AML-193 (cell line): ENCODE measurements around the gene INO80C.
"Not testable (repeated sequence)": the region's sequence is repeated elsewhere in the genome, so short reads cannot be mapped to it uniquely, and the experiment has no call there.

Experiments
- DNase-seq, 2 experiments: peaks; one replicate each; lab custom pipeline; 2025; lab: John Stamatoyannopoulos, UW

The INO80C gene

DNA sequence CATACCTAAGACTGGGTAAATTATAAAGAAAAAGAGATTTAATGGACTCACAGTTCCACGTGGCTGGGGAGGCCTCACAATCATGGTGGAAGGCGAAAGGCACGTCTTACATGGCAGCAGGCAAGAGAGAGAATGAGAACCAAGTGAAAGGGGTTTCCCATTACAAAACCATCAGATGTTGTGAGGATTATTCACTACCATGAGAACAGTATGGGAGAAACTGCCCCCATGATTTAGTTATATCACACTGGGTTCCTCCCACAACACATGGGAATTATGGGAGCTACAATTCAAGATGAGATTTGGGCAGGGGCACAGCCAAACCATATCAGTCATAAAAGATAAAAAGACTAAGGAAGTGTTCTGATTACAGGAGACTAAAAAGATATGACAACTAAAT, 8.5 kb downstream of the INO80C start:
- not testable (repeated sequence) for DNase-seq

DNA sequence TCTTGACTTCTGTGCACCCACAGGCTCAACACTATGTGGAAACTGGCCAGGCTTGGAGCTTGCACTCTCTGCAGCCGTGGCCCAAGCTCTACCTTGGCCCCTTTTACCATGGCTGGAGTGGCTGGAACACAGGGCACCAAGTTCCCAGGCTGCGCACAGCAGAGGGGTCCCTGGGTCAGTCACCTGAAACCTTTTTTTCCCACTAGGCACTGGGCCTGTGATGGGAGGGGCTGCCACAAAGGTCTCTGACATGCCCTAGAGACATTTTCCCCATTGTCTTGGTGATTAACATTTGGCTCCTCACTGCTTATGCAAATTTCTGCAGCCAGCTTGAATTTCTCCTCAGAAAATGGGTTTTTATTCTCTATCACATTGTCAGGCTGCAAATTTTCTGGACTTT, 9.4 kb downstream of the INO80C start:
- not testable (repeated sequence) for DNase-seq

GRCh38 chr18:35487525-35487924, 10.2 kb downstream of the INO80C start:
- not testable (repeated sequence) for DNase-seq

DNA sequence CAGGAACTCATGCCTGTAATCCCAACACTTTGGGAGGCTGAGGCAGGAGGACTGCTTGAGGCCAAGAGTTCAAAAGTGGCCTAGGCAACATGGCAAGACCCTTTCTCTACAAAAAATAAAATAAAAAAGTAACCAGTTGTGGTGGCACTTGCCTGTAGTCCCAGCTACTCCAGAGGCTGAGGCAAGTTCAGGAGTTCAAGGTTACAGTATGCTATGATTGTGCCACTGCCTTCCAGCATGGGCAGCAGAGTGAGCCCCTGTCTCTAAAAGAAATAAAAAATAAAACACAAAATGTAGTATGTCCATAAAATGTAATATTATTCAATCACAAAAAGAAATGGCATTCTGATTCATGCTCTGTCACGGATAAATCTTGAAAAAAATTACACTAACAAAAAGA, 11.9 kb downstream of the INO80C start:
- DNase-seq, result no peak

DNA sequence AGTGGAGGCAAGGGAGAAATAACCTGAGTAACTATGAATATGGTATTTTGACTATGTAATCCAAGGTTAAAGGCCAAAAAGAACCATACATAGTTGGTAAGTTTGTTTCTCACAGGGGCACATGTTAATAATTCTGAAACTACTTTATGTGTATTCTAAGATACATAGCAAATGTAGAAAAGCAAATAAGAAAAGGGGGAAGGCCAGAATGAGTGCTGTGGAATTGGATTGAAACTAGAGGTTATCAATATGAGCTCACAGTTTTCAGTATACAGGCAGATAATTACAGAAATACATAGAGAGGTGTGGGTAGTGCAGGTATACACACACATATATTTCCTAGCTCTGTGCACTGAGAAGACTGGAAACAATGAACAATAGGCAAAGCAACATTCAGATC, 13.7 kb downstream of the INO80C start:
- DNase-seq, result no peak

GRCh38 chr18:35481960-35482366, 15.8 kb downstream of the INO80C start:
- no peak for DNase-seq

DNA sequence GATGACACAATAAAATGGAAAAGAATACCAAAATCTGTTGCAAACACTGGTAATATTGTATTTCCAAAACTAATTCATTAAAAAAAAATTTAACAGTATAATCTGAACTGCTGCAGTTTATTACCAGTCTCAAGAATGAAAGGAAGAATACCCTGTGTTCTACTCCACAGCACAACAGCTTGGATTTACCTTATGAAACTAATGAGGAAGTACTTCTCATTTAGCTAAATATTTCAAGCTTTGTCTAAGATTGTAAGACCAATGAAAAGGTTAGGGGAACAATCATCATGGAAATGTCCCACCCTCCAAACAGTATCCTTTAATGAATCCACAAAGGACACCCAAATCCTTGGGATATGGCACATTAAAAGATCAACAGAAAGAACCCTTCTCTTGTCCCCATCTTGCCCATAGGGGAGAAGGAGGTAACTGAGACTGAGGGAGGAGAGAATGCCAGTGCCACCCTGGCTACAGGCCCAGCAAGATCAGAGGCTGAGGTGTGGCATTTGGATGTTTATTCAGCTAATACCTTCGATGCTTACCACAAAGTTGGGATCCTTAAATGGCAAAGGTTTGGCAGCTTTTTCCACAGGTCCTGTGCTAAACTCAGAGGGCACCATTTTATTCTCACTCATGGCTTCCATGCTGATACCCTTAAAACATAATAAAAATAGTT, 17.7 kb downstream of the INO80C start:
- DNase-seq, result no peak

DNA sequence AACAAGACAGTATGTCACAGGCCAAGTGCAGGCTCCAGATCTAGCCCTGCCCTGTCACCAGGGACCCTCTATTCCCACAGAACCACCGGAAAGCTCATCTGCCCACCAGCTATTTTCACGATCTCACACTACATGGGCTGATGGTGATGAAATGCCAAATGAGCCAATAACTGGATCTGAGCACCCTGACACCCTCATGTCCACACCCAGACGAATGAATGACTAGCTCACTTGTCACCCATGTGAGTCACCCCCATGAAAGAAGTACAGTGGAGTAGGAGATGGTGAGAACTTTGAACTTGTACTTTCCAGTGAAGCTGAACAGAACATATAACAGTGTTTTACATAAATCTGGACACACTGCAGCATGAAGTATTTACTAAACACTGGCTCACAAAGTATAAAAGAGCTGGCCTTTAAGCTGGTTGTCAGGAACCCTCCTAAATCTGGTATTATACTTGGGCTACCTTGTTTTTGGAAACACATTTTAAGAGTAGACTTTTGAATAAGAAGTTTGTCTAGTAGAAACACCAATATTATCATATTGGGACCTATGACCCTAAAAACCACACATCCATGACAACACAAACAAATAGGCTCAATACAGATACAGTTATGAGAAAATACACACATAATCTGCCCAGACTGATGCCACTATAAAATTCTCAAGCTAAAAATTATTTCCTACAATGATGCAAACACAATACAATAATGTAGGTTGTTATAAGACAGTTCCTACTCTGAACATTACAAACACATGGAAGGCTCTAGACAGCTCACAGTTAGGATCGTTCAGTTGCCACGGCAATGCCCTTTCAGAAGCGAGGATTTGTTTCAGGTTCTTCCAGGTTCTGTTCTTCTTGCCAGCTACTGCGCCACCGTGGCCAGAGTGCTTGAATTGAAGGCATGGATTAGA, 19.0 kb downstream of the INO80C start:
- no peak for DNase-seq

DNA sequence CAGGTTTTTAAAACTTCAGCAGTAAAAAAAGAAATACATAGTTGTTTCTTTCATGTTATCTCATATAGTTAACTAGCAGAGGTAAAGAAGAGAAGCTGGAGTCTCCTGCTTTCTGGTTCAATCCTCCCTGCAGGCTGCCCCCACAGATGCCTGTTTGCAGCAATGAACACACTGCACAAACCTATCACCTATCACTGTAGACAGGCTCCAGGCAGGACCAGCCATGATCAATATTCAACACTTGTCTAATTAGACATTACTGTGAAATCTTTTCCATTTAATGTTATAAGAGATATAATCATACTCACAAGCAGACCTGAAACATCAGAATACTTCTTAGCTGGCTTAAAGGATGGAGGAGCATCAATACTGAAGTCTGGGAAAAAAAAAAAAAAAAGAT, 19.8 kb downstream of the INO80C start:
- DNase-seq, result no peak

DNA sequence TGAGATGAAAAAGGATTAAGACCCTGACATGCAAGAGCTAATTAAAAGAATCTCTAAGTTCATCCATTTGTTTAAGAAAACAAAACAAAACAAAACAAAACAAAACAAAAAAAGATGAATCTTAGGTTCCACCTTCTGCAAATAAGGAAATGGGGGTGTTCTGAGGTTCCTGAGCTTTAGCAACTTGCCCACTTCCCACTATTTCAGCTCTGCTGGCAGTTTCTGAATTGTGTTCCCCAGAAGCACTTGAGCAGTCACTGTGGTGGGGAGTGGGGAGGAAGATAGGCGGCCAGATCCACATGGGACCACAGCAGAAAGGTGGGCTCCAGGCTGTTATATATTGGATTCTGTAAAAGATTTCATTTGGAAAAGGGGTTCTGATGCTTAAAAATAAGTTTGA, 20.3 kb downstream of the INO80C start:
- peak; percentile 27 to 43 for DNase-seq

DNA sequence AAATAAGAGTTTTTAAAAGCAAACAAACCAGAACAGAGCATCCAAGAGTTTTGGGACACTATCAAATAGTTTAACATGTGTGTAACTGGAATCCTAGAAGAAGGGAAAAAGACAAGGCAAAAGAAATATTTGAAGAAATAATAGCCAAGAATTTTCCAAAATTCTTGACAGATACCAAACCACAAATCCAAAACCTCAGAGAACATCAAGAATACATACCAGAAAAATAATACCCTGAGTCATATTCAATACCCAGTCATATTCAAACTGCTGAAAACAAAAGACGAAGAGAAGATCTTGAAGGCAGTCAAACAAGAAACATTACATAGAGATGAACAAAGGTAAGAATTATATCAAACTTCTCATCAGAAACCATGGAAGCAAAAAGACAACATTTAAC, 22.9 kb downstream of the INO80C start:
- DNase-seq, result no peak

GRCh38 chr18:35473562-35473961, 24.2 kb downstream of the INO80C start:
- no peak for DNase-seq

DNA sequence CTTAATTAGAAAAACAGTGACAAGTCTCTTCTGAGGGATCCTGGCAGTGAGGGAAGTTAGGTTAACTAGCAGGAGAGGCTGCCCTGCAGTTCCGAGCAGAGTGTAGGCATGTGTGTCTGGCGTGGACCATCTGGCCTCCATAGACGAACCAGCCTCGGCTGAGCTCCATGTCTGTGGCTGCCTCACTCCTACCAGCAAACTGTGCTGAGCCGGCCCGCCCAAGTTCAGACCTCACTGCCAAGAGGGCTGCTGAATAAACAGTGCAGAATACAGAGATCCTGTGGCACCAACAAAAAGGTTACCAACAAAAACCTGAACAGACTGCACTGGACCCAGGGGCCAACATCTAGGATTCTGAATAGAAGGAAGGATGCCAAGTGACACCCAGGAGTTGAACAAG, 27.3 kb downstream of the INO80C start:
- DNase-seq, result no peak

DNA sequence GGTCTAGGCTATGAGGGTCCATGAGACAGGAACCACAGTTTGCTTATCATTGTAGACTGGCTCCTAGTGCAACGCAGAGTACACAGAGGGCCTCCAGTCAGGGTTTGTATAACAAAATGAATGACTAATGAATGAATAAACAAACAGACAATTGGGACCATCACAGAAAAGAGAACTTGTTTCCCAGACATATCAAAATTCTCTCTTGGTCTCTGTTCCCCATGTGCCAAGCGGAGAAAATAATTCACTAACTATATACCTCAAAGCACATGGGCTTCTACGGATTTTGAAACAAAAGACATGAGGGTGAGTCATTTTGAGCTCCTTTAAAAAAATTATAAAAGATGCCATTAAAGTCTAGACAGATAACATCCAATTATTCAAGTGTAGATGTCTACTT, 28.0 kb downstream of the INO80C start:
- DNase-seq, result no peak

DNA sequence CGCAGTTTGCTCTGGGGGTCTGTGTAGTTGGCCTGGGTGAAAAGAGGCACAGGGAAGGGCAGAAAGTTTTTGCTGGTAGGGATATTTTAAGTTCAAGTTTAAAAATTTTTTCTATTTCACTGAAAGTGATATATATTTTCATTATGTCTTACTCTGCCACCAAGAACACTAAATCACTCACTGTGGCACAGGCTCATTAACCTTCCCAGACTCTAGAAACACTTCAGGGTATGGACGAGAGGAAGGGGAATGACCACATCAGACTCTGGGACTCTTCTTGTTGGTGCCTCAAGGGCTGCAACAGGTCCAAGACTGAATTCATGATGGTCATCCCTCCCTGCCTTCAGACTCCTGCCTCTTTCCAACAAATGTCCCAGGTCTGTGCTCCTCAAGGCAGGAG, 29.0 kb downstream of the INO80C start:
- no peak for DNase-seq

DNA sequence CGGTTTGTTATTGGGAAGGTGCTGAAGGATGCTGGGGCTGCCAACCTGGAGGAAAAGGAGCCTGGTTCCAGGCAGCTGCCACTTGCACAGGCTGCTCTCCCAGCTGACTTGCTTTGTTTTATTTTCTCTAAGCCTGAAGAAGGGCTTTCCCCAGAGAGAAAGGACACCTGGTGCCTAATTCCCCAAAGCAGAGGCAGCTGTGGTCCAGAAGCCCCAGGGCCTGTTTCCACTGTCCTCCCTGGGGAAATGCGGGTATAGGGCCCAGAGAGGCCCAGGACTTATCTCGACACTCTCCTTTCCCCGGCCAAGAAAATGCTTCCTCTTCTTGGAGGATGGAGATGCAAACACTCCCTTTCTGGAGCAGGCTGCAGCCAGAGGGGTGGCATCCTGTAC, 30.1 kb downstream of the INO80C start:
- DNase-seq, result no peak

GRCh38 chr18:35466815-35467623, 30.7 kb downstream of the INO80C start:
- DNase-seq, result no peak

- DNase-seq, result no peak
Observed at GRCh38 chr18:35466334-35466733, 31.4 kb downstream of the INO80C start.

DNA sequence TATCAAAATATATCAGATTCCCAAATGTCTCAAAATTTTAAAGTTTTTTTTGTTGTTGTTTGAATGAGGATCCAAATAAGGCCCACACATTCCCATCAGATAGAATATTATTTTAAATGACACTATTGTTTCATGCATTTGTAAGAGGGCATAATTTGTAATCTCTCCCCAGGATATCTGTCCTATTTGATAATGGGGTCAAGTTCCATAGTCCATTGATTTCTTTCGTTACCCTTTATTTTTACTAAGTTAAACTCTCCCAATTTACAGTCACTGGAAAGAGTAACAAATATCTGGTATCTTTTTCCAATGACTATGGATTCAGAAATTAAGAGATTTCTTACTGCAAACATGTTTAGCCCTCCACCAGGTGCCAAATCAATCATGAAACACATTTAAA, 32.4 kb downstream of the INO80C start:
- no peak for DNase-seq

DNA sequence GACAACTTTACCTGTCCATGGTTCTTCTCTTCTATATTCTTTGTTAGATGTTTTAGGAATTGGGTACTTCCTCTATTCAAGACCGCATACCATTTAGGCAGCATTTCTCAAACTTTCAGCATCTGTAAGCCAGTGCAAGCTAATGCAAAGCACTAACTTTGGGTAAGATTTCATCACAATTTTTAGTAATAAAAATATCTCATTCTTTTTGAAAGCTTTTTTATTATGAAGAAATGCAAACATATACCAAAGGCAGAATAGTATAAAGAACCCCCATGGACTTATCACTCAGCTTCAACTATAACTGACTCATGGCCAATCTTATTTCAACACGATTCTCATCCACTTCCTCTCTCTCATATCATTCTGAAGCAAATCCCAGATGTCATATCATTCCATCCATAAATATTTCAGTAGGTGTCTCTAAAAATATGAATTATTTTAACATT, 32.9 kb downstream of the INO80C start:
- peak; percentile 28 to 29 for DNase-seq

- DNase-seq, result no peak
Observed at GRCh38 chr18:35463827-35464226, 33.9 kb downstream of the INO80C start.

DNA sequence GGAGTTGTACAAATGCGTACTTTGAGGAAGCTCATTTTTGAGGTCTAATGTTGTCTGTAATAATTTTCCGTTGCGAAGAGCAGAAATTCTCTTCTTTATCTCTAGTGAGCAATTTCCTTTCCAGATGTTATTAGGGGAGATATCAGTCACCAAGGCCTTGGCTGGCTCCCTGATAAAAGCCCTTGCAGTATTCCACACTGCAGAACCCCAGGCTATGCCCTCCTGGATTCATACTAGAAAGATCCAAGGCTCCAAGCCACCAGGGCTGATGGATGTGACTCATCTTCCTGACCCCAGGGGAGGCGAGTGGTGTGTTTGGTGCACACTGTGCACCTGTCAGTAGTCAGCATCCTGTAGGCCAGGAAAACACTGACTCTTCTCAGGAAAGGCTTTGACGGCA, 34.7 kb downstream of the INO80C start:
- no peak for DNase-seq
